HG02884 (cell line): ENCODE measurements around the gene PSMD6.
A peak's percentile ranks its signal among the peaks of the same experiment; 100 is the strongest.

Experiments
- ATAC-seq: cut with Tn5 transposase; IDR thresholded peaks from one replicate; pipeline ENCODE4 v1.9.1; 2021; ENCODE audit warnings: mild to moderate bottlenecking, moderate library complexity; ENCODE audit not compliant: unreplicated experiment

The PSMD6 gene

DNA sequence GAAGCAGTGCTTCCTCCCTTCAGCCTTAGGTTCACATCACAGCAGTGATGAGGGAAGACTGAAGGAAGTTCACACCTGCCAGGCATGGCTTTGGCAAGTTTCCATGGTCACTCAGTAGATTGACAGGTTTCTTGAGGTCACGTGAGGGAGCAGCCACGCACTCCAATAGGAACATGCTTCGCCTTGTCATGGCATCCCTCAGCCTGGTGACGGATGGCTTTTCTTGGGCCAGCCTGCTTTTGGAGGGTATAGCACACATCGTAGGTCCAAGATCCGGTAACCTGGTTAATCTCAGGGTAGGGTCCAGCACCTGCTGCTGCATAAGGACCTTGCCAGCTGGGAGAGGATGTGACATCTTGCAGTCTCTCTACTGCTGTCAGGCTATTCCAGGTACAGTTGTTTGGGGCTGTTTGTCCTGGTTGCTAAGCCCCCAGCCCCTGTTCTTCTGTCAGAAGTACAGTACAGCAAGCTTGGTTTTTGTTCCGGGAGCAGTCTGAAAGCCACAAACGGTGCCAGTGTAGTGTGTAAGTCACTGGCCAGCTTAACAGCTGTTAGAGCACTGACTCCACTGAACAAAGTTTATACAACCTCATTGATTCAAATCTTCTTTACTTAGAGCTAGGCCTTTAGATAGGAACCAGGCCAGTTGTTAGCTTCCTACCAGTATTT lies 42.3 kb downstream of the PSMD6 start:
- ATAC-seq = no peak

DNA sequence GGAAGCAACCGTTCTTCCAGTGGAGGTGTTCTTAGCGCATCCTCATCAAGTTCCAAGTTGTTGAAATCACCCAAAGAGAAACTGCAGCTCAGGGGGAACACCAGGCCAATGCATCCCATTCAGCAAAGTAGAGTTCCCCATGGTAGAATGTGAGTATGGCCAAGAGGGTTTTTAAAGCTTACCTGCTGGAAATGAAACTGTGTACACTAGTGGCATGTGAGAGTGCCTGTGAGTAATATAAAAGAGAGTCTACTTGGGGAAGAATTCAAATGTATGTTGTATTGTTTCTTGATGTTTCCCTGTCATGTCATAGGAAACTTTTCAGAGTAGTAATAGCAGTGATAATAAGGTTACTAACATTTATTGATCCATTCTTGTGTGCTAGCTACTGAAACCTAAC lies 43.3 kb downstream of the PSMD6 start:
- no peak for ATAC-seq

DNA sequence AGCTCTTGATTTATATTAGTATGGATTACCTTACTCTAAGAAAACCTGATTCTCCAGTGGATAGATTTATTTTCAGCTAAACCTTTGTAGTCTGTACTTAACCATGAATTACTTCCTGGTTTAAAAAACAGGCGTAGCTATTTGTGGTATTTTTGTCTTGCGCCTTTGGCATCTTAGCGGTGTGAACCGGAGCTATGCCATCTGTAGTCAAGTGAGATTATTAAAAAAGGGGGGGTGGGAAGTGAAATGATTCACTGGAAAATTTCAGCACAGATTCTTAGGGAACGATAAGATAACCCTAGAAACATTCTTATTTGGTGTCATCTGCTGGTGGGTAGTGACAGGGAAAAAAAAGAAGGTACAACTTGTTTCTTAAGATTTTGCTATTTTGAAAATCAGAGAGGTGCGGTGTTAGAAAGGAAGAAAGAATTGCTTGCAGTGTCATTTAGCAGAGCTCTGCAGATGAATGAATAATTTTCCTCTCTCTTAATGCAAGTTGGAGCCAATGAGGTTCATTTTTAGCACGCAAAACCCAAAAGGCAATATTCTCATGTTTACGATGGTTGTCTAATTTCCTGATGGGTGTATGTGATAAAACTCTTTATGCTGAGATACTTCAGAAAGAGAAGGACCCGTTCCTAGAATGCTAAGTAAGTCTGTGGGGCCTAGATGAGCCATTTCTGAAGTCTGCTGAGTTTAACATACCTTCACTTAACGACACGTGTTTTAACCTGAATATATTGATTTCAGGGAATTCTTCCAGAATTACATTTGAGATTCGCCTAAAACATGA lies 44.0 kb downstream of the PSMD6 start:
- no peak for ATAC-seq

DNA sequence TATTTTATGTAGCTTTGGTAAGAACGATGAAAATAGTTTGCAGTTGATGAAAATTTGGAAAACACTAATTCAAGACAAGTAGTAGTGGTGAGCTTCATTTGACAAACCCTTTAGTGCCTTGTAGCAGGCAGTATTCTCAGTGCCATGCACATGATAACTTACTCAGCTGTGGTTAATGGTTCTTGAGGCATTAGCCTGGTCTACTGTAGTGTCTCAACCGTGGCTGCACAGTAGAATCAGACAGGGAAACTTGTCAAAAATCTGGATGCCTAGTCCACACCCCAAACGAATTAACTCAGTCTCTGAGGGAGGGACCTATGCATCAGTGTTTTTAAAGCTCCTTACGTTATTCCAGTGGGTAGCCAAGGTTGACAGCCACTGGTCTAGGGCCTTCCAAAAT lies 45.4 kb downstream of the PSMD6 start:
- ATAC-seq = no peak

DNA sequence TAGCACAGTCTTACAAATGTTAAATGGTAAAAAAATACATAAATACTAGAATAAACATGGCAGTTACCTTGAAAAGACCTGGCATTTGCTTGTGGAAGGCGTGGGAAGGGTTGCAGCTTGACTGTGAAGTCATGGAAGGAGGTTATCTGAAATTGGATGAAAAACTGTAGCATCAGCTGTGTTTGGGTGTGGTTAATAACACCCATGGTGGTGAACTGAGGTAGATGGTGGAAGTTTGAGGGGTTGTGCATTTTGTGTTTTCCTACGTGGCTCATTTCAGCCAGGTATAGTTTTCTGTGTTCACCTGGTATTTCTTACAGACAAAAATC lies 46.5 kb downstream of the PSMD6 start:
- no peak for ATAC-seq

DNA sequence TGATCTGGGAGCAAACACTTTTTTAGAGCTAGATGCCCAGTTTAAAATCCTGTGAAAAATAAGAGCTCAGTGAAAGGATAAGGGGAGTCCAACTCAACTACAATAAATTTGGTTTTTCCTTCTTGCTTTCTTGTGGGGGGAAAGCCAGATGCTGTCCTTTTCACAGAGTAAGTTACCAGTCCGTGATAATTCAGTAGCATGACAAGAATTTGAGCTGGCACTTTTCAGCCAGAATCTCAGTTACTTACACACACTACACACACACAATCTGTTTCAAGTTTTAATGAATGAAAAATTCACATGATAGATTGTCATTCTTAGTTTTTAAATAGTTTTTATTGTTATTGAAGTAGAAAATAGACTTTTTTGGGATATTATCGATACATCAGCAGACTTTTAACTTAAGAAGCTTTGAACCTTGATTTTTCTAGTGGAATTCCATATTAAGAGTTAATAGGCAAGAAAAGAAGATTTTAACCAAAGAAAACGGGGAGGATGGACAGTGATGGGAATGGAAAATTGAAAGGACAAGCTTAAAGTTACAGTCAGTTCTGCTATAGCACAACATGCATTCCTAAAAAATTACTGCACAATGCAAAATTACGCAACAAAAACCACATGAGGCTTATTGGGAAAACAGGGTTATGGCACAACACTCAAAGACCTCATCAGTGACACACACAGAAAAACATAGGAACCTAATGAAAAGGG lies 47.0 kb downstream of the PSMD6 start:
- no peak for ATAC-seq

DNA sequence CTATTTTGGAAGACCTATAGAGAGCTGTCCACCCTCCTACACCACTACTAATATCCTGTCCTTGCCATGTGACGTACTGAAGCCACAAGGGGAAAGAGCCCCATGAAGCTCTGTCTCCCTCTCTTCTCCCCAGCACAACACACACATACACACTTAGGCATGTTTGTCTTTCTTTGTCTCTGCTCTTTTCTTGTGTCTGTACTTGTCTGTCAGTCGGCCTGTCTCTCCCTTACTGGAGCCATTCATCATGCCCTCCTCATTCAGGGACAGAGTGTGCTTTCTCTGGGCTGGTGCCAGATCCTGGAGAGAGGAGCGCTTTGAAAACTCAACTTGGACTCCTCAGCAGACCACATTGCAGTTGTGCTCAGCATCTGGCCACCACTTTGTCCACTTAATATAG lies 47.6 kb downstream of the PSMD6 start:
- no peak for ATAC-seq

DNA sequence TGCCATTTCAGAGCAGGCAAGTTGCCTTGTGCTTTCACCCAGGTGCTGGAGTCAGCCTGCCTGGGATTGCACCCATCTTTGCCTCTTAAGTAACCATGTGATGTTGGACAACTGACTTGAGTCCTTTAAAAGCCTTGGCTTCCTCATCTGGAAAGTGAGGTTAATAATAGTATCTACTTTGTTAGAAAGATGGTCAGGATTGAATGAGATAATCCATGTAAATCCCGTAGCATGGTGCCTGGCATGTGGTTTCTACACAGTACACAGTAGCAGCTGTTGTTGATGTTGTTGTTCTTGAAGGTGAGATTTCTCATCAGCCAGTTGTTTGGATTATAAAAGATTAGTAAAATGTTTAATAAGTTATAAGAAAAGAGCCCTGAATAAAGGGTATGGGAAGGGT lies 48.8 kb downstream of the PSMD6 start:
- ATAC-seq = no peak

DNA sequence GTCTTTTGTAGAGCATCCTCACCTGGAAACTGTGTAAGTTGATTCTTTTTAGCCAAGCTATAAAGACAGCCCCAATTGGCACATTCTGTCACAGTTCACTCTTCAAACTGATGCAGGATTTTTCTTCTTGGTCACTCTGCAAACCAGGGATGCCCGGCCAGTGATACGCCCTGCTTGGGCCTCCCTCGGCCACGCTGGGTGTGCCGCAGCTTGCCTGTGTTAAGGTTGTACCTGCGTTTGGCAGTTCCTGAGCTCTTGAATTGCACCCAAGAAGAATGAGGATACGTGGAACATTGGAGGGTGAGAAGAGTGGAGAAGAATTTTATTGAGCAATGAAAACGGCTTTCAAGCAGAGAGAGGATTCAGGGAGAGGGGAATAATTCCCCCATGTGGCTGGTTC lies 49.9 kb downstream of the PSMD6 start:
- ATAC-seq = no peak

DNA sequence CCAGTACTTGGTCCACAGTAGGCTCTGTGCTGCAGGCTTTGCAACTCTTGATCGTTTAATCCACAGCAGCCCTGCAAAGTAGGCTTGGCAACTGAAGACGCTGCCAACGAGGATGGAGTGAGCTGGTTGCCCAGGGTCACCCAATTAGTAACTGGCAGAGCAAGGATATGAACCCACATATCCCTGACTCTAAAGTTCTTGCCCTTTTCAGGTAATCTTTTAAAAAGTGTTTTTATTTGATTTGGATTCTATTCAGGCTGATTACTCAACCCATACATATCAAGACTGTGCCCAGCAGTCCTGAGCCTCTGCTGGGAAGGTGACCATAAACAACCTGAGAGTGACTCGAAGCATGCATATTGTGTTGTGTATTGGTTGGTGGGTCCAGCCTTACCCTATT lies 50.3 kb downstream of the PSMD6 start:
- no peak for ATAC-seq

DNA sequence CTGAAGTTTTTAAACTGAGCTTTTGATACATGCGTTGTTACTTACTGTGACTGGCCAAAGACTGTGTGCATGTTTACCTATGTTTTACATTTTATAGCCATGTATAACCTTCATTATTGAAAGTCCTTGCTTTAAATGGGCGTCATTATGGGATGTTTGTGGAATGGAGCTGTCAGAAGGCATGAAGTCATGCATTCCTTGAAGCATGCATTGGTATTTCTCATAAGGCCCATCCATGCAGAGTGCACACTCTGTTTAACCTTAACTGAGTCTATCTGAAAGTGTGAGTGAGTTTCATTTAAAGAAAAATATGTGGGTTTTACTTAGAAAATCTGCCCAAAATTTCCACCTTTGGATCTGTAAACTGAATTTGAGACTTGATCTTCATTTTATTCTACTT lies 51.1 kb downstream of the PSMD6 start:
- no peak for ATAC-seq

DNA sequence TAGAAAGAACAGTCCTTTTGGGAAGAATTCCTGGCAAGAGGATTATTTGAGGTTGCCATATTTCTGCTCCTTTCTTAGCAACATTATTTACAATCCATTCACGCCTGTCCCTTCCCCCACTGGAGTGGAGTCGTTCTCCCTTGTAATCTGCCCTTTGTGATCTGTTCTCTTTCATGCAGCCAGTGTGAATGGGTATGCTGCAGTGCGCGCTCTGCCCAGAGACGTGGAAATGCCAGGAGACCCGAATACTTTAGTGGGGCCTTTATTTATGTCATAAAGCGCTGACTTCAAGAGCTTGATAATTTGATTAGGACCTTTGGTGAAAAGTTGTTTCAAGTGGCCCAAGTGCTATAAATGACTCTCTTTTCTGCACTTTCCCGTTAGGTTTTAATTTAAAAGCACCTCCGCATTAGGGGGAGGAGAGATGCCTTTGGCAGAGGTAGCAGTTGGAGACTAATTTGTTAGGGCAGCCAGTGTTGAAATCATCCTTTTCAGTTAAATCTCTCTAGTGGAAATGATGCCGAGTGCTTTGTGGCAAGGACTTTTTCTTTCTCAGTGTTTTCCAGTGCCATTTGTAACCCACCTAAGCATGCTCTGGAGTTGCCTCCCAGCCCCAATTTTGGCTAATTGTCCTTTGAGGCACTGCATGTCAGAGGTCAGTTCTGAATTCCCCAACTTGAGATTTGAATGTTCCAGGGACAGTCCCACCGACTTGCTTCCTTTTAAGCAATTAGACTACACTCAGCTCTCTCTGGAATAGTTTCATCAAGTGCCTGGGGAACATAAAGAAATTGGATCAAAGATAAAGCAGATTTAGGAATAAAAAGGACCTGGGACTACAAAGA lies 52.4 kb downstream of the PSMD6 start:
- no peak for ATAC-seq

DNA sequence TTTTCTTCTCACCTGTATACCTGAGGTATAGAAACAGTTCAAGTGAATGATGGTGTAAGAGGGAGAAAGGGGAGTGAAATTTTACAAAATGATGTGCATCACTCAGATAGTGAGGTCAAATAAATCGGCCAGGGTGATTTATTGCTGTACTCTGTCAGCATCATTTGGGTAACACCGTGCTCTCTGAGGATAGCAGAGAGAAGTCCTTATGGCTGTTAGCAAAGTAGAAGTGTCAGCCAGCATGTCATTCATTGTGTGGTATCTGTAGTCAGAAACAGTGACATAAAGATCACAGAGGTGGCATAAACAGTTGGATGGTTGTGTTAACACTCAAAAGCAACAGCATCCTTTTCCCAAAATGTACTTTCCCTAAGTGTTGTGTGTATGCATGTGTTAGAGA lies 53.4 kb downstream of the PSMD6 start:
- ATAC-seq = no peak

DNA sequence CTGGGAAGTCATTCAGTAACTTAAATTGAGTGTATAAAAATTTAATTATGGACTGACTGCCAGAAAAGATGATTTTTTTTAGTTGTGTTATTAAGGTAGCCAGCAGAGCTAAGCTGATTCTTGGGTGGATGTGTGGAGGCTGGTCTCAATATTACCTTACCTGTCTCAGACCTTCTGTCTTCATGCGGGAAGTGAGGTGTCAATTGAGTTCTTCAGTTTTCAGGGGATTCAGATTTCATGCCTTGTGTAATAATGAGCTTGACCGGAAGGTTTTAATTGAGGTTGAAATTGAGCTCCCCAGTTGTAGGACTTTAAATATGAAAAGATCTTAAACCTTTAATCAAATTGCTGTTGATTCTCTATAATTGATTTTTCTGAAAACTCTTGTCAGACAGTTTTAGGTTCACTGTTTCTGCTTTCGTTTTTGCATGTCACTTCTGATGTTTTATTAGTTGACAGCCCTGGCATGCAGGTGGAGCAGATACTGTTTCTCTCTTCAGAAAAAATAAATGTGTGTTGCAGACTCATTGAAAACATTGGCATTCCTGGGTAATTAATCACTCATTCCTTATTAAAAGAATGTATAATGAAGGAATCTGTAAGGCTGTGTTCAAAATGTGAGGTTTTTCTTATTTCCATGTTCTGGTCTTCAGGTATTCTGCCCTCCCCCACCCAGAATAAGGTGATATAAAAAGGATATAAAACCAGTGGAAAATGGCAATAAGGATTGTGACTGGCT lies 54.5 kb downstream of the PSMD6 start:
- ATAC-seq = peak; percentile 15

DNA sequence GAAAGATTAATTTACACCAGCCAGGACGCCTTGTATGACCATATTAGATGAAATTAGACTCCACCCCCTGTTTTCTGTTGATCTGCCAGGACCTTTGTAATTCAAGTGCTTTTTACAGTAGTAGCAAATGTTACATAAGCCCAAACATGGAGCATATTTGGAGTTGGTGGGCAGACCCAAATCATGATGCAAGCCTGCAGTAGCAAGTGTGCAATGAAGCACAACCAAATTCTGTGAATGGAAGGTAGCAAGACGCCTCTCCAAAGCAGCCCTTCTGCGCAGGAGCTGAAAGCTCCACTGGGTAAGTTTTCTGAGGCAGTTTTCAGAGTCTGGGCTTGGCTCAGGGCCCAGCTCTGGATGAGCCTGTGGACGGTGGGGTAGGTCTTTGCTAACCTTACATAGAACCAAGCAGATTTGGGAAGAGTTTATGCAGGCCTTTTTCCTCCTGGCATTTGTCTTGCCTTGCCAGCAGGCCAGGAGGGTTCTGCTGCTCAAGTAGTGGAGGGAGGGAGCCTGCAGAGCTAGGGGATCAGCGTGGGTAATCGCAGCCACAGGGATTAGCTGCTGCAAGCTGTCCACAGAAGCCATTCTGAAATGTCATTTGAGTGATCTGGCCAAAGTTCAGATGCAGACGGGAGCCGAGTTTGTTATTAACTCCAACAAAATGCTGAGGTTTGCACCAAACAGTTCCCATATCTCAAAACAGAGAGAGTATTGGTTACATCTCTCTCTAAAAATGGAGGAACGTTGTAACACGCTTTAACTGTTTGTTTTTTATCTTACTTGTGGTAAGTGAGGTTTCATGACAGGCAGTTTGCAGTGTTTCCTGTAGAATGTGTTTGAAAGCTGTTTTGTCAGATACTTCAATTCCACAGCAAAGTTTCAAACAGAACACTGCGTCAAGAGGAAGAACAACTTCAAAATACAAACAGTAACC lies 55.4 kb downstream of the PSMD6 start:
- ATAC-seq = peak; percentile 55

DNA sequence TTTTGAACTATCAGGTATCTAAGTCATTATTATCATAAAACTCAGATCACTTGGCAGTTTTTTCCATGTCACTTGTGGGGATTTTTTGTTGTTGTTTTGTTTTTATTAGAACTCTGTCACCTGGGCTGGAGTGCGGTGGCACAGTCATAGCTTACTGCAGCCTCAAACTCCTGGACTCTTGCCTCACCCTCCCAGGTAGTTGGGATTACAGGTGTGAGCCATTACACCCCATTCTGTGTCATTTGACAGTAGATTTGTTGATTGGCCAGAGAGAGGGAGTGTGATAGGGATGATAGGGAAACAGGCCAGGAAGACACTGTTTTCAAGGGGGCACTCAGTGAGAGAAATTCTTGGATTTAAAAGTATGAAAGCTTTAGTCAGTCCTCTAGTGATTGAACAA lies 56.4 kb downstream of the PSMD6 start:
- ATAC-seq = no peak

DNA sequence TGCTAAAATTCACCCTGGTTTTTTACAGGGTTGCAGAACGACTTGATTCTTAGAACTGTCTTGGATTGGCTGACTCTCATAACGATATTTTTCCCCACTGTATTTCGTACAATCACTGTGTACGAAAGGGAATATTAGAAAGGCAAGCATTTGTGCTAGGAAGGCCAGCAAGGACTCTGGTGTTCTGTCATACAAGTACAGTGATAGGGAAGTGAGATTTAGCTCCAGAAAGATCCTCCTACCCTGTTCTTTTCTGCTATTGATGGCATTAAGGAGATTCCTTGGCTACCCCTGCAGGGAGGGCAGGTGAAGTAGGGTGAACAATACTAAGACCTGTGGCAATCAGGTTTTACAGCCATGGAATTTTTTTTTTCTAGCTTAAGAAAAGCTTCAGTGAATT lies 57.3 kb downstream of the PSMD6 start:
- ATAC-seq = no peak

DNA sequence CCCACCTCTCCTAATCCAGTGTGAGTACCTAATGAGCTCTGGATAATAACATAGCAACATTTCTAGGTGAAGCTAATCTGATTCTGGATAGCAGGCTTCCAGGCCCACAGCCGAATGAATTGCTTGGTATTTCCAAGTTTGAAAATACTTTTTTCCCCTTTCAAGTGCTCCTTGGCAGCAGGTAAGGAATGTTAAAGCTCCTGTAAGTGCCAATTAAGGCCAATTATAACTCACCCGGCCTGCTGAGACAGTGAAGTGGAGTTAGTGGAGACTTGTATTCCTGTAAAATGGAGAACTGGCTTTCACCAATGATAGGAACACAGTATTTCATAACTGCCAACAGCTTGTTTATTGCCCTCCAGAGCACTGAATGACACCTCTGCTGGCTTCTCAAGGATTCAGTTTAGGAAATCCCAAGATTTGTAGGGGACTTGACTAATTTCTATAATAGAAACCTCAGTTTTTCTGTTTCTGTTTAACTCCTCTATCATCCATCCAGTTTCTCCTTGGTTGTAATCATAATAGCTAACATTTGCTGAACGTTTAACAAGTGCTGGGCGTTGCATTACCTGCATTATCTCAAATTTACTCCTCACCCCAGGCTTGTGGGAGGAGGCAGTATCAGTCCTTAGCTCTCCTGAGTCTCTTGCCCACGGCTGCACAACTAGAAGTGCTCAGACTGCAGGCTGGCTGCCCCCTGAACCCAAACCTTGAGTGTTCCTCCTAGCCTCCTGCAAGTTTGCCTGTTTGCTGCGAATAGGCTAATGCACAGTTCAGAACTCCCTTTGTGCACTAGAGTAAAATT lies 58.4 kb downstream of the PSMD6 start:
- ATAC-seq = no peak

DNA sequence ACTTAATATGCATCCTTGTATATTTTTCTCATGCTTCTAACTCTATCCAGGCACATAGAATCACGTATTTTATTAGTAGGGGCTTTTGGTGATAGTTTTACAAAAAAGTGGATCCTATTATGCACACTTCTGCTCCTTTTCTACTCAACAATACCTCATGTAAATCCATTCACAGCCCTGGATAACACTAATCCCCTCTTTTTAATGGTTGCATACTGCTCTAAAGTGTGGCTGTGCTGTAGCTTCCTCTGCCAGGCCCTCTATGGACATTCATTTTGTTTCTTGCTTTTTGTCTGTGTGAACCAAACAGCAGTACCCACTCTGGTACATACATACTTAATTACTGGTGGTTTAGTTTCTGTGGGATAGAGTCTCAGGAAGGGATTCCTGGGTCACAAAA lies 59.8 kb downstream of the PSMD6 start:
- no peak for ATAC-seq
